Prostate gland (tissue), 2 donors: Measurements from ENCODE around the gene ARMH1. TPM values are rescaled to one million over a fixed set of nuclear protein-coding genes. Genes with fewer than 3 reads are reported as not detected.

Experiments
- DNase-seq: peaks from one replicate; pipeline ENCODE4 v3.0.0-alpha.2; 2019; ENCODE audit warnings: low spot score
- H3K27ac ChIP-seq, 2 donors: fragments of 200-600 bp; sonication (generic); 2 replicates each; pipeline ENCODE4 v1.5.1; 2017 to 2019
- H3K27me3 ChIP-seq: fragments of 200-600 bp; sonication (generic); replicated peaks from 2 replicates; pipeline ENCODE4 v1.5.1; 2019; ENCODE audit not compliant: insufficient read depth
- H3K36me3 ChIP-seq, 2 donors: fragments of 200-600 bp; sonication (generic); 1 replicate in 1 of 2; 2 replicates in 1 of 2; pipeline versions ENCODE4 v1.5.1 to v1.8.1; 2017 to 2019
- H3K4me1 ChIP-seq: fragments of 200-600 bp; sonication (generic); replicated peaks from 2 replicates; pipeline ENCODE4 v1.5.1; 2019
- H3K4me3 ChIP-seq, 2 donors: fragments of 200-600 bp; sonication (generic); 2 replicates each; pipeline ENCODE4 v1.5.1; 2017 to 2019
- H3K9me3 ChIP-seq: fragments of 200-600 bp; sonication (generic); 2 replicates; pipeline ENCODE4 v1.5.1; 2017
- CTCF ChIP-seq, 4 experiments: fragments of 200-600 bp in 2 of 4; fragments of 450-650 bp in 2 of 4; sonication (generic) in 2 of 4; IDR thresholded peaks; 1 replicate in 3 of 4; 2 replicates in 1 of 4; pipeline ENCODE4 v1.5.1; 2016 to 2019; ENCODE audit warnings: antibody characterized with exemption in 4 of 4, mild to moderate bottlenecking in 2 of 4, moderate library complexity in 2 of 4
- POLR2A ChIP-seq: fragments of 450-650 bp; IDR thresholded peaks from one replicate; pipeline ENCODE4 v1.6.1; 2016; ENCODE audit warnings: antibody characterized with exemption, mild to moderate bottlenecking
- POLR2AphosphoS5 ChIP-seq: sonication (generic); formaldehyde crosslinking; IDR thresholded peaks from one replicate; pipeline ENCODE4 v1.6.1; 2017; ENCODE audit warnings: antibody characterized with exemption
- WGBS: methylation state at CpG from one replicate; pipeline ENCODE4 v1.1.5; 2018; 5-methylcytosine and 5-hydroxymethylcytosine counted together
- intact Hi-C: fragments of 100-400 bp; cut with DNase I; formaldehyde crosslinking; loops from one replicate; pipeline ENCODE4 v1.14.2; 2022
- total RNA-seq, 2 donors: library from RNA; depleted of rRNA; stranded (reverse); fragments of >200 nt; gene quantifications; one replicate each; pipeline ENCODE4 v1.1.0, GENCODE V29; 2016

Gene ARMH1
- total RNA-seq, 2 donors from 2014 or later, result 1.0 to 3.6 TPM

- intact Hi-C loops, result no loop called here
- peaks cover 11% of the 10 kb centered on the region for H3K4me1 ChIP-seq
- 62% methylated on average over 2 of the region's 2 CpGs for WGBS
- DNase-seq, result no peak
- TF ChIP-seq CTCF (IDR thresholded peaks at IDR 0.05), result no peak
- TF ChIP-seq POLR2A, result no peak
- TF ChIP-seq POLR2AphosphoS5, result no peak
- no peaks in the 10 kb centered on the region for H3K9me3 ChIP-seq
- no peak overlapping the region for H3K27ac ChIP-seq
- H3K4me3 ChIP-seq, result no peak overlapping the region
- no peaks in the 10 kb centered on the region for H3K27me3 ChIP-seq
- peaks cover 0 to 4% of the 10 kb centered on the region in 2 donors for H3K36me3 ChIP-seq
These were observed 26.6 kb upstream of the ARMH1 start for GRCh38 chr1:44647896-44648295.

GRCh38 chr1:44648529-44649250 lies 25.8 kb upstream of the ARMH1 start:
- Histone ChIP-seq H3K36me3 (peaks cover 0 to 4% of the 10 kb centered on the region in 2 donors), H3K9me3 (no peaks in the 10 kb centered on the region), H3K27ac (no peak overlapping the region), H3K4me1 (peaks cover 11% of the 10 kb centered on the region), H3K4me3 (no peak overlapping the region), H3K27me3 (no peaks in the 10 kb centered on the region)
- intact Hi-C loops, result no loop called here
- 85% methylated on average over 13 of the region's 13 CpGs for WGBS
- no peak for DNase-seq
- TF ChIP-seq POLR2A (no peak), CTCF (IDR thresholded peaks at IDR 0.05) (no peak), POLR2AphosphoS5 (no peak)

- peaks cover 0 to 4% of the 10 kb centered on the region in 2 donors for H3K36me3 ChIP-seq
- peak overlapping the region; percentile 17 to 48 for H3K27ac ChIP-seq
These were observed 24.7 kb upstream of the ARMH1 start for GRCh38 chr1:44649788-44650158.

GRCh38 chr1:44650159-44650831 lies 24.2 kb upstream of the ARMH1 start:
- TF ChIP-seq POLR2A (no peak), POLR2AphosphoS5 (peak; percentile 22)
- peak; percentile 55 for DNase-seq
- intact Hi-C loops, result loop anchor here (5.0 to 10.0 kb wide), 2 partner anchors 275 to 433 kb away; no protein-coding TSS in a partner anchor

More at GRCh38 chr1:44649788-44650158, 24.7 kb upstream of the ARMH1 start:
- intact Hi-C loops, result loop anchor here (5.0 to 10.0 kb wide), 2 partner anchors 275 to 432 kb away; no protein-coding TSS in a partner anchor
- no peak for DNase-seq
- Histone ChIP-seq H3K27me3 (no peaks in the 10 kb centered on the region), H3K4me1 (peaks cover 11% of the 10 kb centered on the region), H3K9me3 (no peaks in the 10 kb centered on the region), H3K4me3 (no peak overlapping the region)
- 52% methylated on average over 10 of the region's 13 CpGs for WGBS
- no peak for TF ChIP-seq CTCF (IDR thresholded peaks at IDR 0.05)
- TF ChIP-seq POLR2A, result no peak

GRCh38 chr1:44651069-44651468 lies 23.4 kb upstream of the ARMH1 start:
- TF ChIP-seq CTCF (IDR thresholded peaks at IDR 0.05) (no peak), POLR2AphosphoS5 (no peak), POLR2A (no peak)
- peaks cover 11% of the 10 kb centered on the region for H3K4me1 ChIP-seq
- no peak overlapping the region for H3K4me3 ChIP-seq
- H3K27me3 ChIP-seq, result no peaks in the 10 kb centered on the region
- H3K9me3 ChIP-seq, result no peaks in the 10 kb centered on the region
- no peaks in the 10 kb centered on the region for H3K36me3 ChIP-seq
- no peak for DNase-seq
- intact Hi-C loops, result loop anchor here (5.0 to 10.0 kb wide), 2 partner anchors 276 to 434 kb away; no protein-coding TSS in a partner anchor
- H3K27ac ChIP-seq, result no peak overlapping the region
- 77% methylated on average over 8 of the region's 8 CpGs for WGBS

More at GRCh38 chr1:44650159-44650831, 24.2 kb upstream of the ARMH1 start:
- H3K4me1 ChIP-seq, result peaks cover 11% of the 10 kb centered on the region
- H3K36me3 ChIP-seq, result peaks cover 0 to 4% of the 10 kb centered on the region in 2 donors
- H3K27me3 ChIP-seq, result no peaks in the 10 kb centered on the region
- no peak overlapping the region for H3K4me3 ChIP-seq
- no peaks in the 10 kb centered on the region for H3K9me3 ChIP-seq
- peak overlapping the region; percentile 17 to 48 for H3K27ac ChIP-seq
- WGBS, result 40% methylated on average over 23 of the region's 23 CpGs
